WTC11 (cell line): ENCODE data around the gene FABP3. TPM values are rescaled to one million over a fixed set of nuclear protein-coding genes. Genes with fewer than 3 reads are reported as not detected.

ENCODE experiments used
- ATAC-seq: fragments of 200-7000 bp; cut with Tn5 transposase; 2 replicates; pipeline ENCODE4 v1.10.0; 2021; ENCODE audit warnings: mild to moderate bottlenecking, moderate library complexity
- CTCF ChIA-PET: fragments of 300-600 bp; sonication (Branson Sonifier 250); formaldehyde crosslinking; loops from one replicate; lab custom pipeline; 2021; ENCODE audit warnings: antibody characterized with exemption; lab: Charles Lee
- POLR2A ChIA-PET: fragments of 350-600 bp; sonication (Branson Sonifier 250); formaldehyde crosslinking; loops from one replicate; lab custom pipeline; 2021; ENCODE audit warnings: antibody characterized with exemption; lab: Charles Lee
- DNase-seq: peaks from one replicate; pipeline ENCODE4 v3.0.0; 2021; ENCODE audit warnings: low spot score
- H3K27ac Mint-ChIP-seq: 2 replicates; pipeline ENCODE4 v1.8.0; 2021; ENCODE audit warnings: mixed read lengths
- H3K27me3 Mint-ChIP-seq: 2 replicates; pipeline ENCODE4 v1.8.0; 2021; ENCODE audit warnings: low read depth, mild to moderate bottlenecking, moderate library complexity, mixed read lengths
- H3K36me3 Mint-ChIP-seq: 2 replicates; pipeline ENCODE4 v1.8.0; 2021; ENCODE audit warnings: mixed read lengths
- H3K4me1 Mint-ChIP-seq: 2 replicates; pipeline ENCODE4 v1.8.0; 2022; ENCODE audit warnings: mixed read lengths
- H3K4me3 Mint-ChIP-seq: 2 replicates; pipeline ENCODE4 v1.8.0; 2021; ENCODE audit warnings: mild to moderate bottlenecking, moderate library complexity, mixed read lengths
- H3K9me3 Mint-ChIP-seq: 2 replicates; pipeline ENCODE4 v1.8.0; 2021; ENCODE audit warnings: mixed read lengths
- ATF1 ChIP-seq: sonication (generic); formaldehyde crosslinking; IDR thresholded peaks from 2 replicates; pipeline ENCODE4 v1.8.1; 2023; ENCODE audit warnings: mild to moderate bottlenecking, moderate library complexity, missing genetic modification reagents
- ATF3 ChIP-seq: sonication (generic); formaldehyde crosslinking; conservative IDR thresholded peaks from 2 replicates; pipeline ENCODE4 v1.8.1; 2022; ENCODE audit warnings: mild to moderate bottlenecking, missing genetic modification reagents
- CTCF ChIP-seq: fragments of 200-600 bp; IDR thresholded peaks from 2 replicates; pipeline ENCODE4 v1.8.0; 2022; ENCODE audit warnings: antibody characterized with exemption
- E2F5 ChIP-seq: sonication (generic); formaldehyde crosslinking; IDR thresholded peaks from 2 replicates; pipeline ENCODE4 v1.8.1; 2022; ENCODE audit warnings: mild to moderate bottlenecking, moderate library complexity, missing genetic modification reagents
- ELF4 ChIP-seq: sonication (generic); formaldehyde crosslinking; IDR thresholded peaks from 2 replicates; pipeline ENCODE4 v1.8.1; 2022; ENCODE audit warnings: low read depth, mild to moderate bottlenecking, moderate library complexity, missing genetic modification reagents
- ERG ChIP-seq: fragments of 250-450 bp; sonication (Bioruptor Pico); IDR thresholded peaks from 2 replicates; pipeline ENCODE4 v1.8.0; 2021; ENCODE audit warnings: mild to moderate bottlenecking
- ETV6 ChIP-seq: sonication (generic); formaldehyde crosslinking; IDR thresholded peaks from 2 replicates; pipeline ENCODE4 v1.8.1; 2022; ENCODE audit warnings: mild to moderate bottlenecking, missing genetic modification reagents
- FOXK1 ChIP-seq: sonication (generic); formaldehyde crosslinking; IDR thresholded peaks from 2 replicates; pipeline ENCODE4 v1.8.0; 2022; ENCODE audit warnings: mild to moderate bottlenecking, moderate library complexity, missing genetic modification reagents
- GRHL2 ChIP-seq: fragments of 250-450 bp; sonication (Bioruptor Pico); IDR thresholded peaks from 2 replicates; pipeline ENCODE4 v1.8.0; 2022; ENCODE audit warnings: mild to moderate bottlenecking, moderate library complexity; ENCODE audit not compliant: insufficient replicate concordance, severe bottlenecking
- HMGA2 ChIP-seq: fragments of 250-450 bp; sonication (Bioruptor Pico); IDR thresholded peaks from 2 replicates; pipeline ENCODE4 v1.4.0; 2021; ENCODE audit warnings: mild to moderate bottlenecking, moderate library complexity
- IRF1 ChIP-seq: sonication (generic); formaldehyde crosslinking; IDR thresholded peaks from 2 replicates; pipeline ENCODE4 v1.8.0; 2023; ENCODE audit warnings: missing genetic modification reagents
- IRF2 ChIP-seq: sonication (generic); formaldehyde crosslinking; IDR thresholded peaks from 2 replicates; pipeline ENCODE4 v1.8.0; 2022; ENCODE audit warnings: low read depth, missing genetic modification reagents, borderline replicate concordance
- JUN ChIP-seq: sonication (generic); formaldehyde crosslinking; IDR thresholded peaks from 2 replicates; pipeline ENCODE4 v1.8.0; 2023; ENCODE audit warnings: mild to moderate bottlenecking, missing genetic modification reagents
- NR2C2 ChIP-seq: sonication (generic); formaldehyde crosslinking; IDR thresholded peaks from 2 replicates; pipeline ENCODE4 v1.8.0; 2022; ENCODE audit warnings: mild to moderate bottlenecking, missing genetic modification reagents
- NR3C1 ChIP-seq: sonication (generic); formaldehyde crosslinking; conservative IDR thresholded peaks from 2 replicates; pipeline ENCODE4 v1.8.1; 2023; ENCODE audit warnings: low read depth, mild to moderate bottlenecking, missing genetic modification reagents
- OVOL2 ChIP-seq: fragments of 250-450 bp; sonication (Bioruptor Pico); IDR thresholded peaks from 2 replicates; pipeline ENCODE4 v1.9.0; 2021; ENCODE audit warnings: mild to moderate bottlenecking, borderline replicate concordance
- RORB ChIP-seq: fragments of 250-450 bp; sonication (Bioruptor Pico); IDR thresholded peaks from 2 replicates; pipeline ENCODE4 v1.9.0; 2021; ENCODE audit warnings: mild to moderate bottlenecking
- TCF7 ChIP-seq: sonication (generic); formaldehyde crosslinking; IDR thresholded peaks from 2 replicates; pipeline ENCODE4 v1.8.0; 2022; ENCODE audit warnings: mild to moderate bottlenecking, low read depth, missing genetic modification reagents, moderate library complexity
- TEAD1 ChIP-seq: sonication (generic); formaldehyde crosslinking; IDR thresholded peaks from 2 replicates; pipeline ENCODE4 v1.8.0; 2022; ENCODE audit warnings: mild to moderate bottlenecking, missing genetic modification reagents
- TP53 ChIP-seq: sonication (generic); formaldehyde crosslinking; IDR thresholded peaks from 2 replicates; pipeline ENCODE4 v1.8.1; 2023; ENCODE audit warnings: mild to moderate bottlenecking, missing genetic modification reagents
- ZBTB21 ChIP-seq: sonication (generic); formaldehyde crosslinking; IDR thresholded peaks from 2 replicates; pipeline ENCODE4 v1.8.1; 2023; ENCODE audit warnings: mild to moderate bottlenecking, missing genetic modification reagents, borderline replicate concordance
- ZNF423 ChIP-seq: fragments of 250-450 bp; sonication (Bioruptor Pico); IDR thresholded peaks from 2 replicates; pipeline ENCODE4 v2.1.2; 2022; ENCODE audit warnings: mild to moderate bottlenecking, moderate library complexity
- ZNF425 ChIP-seq: fragments of 250-450 bp; sonication (Bioruptor Pico); conservative IDR thresholded peaks from 2 replicates; pipeline ENCODE4 v1.9.0; 2021; ENCODE audit warnings: mild to moderate bottlenecking
- ZNF512 ChIP-seq: sonication (generic); formaldehyde crosslinking; IDR thresholded peaks from 2 replicates; pipeline ENCODE4 v1.8.1; 2022; ENCODE audit warnings: missing genetic modification reagents, borderline replicate concordance
- ZSCAN18 ChIP-seq: fragments of 250-450 bp; sonication (Bioruptor Pico); IDR thresholded peaks from 2 replicates; pipeline ENCODE4 v2.1.2; 2022; ENCODE audit warnings: mild to moderate bottlenecking, moderate library complexity
- total RNA-seq: library from RNA; stranded (reverse); gene quantifications from 3 replicates; pipeline ENCODE4 v1.2.3, GENCODE V29; 2021

The FABP3 gene
- total RNA-seq, 1 experiment from 2014 or later, result 25.0 TPM

- TF ChIP-seq HMGA2 (CRISPR knock-in tag), result no peak
- TF ChIP-seq IRF2 (CRISPR knock-in tag), result no peak
- no peak for TF ChIP-seq ATF1
- no peak for TF ChIP-seq ZNF425
- TF ChIP-seq ATF3 (CRISPR knock-in tag), result no peak
- TF ChIP-seq ETV6 (CRISPR knock-in tag), result no peak
- TF ChIP-seq TP53, result no peak
- no peak for TF ChIP-seq IRF1
- no peak for TF ChIP-seq ZNF423 (CRISPR knock-in tag)
- TF ChIP-seq OVOL2 (CRISPR knock-in tag), result no peak
- no peak for TF ChIP-seq TCF7 (CRISPR knock-in tag)
- TF ChIP-seq RORB (CRISPR knock-in tag), result no peak
- Mint-ChIP-seq H3K36me3 (peaks cover 2% of the 10 kb centered on the region), H3K4me3 (no peak overlapping the region), H3K9me3 (no peaks in the 10 kb centered on the region), H3K27me3 (no peaks in the 10 kb centered on the region), H3K4me1 (peaks cover 6% of the 10 kb centered on the region; the same call in 1 of the 2 replicates), H3K27ac (no peak overlapping the region)
- CTCF ChIA-PET, result no interaction called here
- POLR2A ChIA-PET, result no interaction called here
- no peak for ATAC-seq
- no peak for DNase-seq
Measured at GRCh38 chr1:31344503-31344902, 28.4 kb downstream of the FABP3 start.

GRCh38 chr1:31336687-31337467 lies 36.0 kb downstream of the FABP3 start:
- H3K4me3 Mint-ChIP-seq, result no peak overlapping the region
- H3K27me3 Mint-ChIP-seq, result no peaks in the 10 kb centered on the region
- ChIA-PET POLR2A (no interaction called here), CTCF (interaction anchor here (1.3 to 1.7 kb wide), 3 partner anchors 85 to 153 kb away, joined by 3 to 5 read pairs (median 5); no protein-coding TSS in a partner anchor)
- no peaks in the 10 kb centered on the region for H3K4me1 Mint-ChIP-seq
- H3K36me3 Mint-ChIP-seq, result peaks cover 15% of the 10 kb centered on the region
- no peaks in the 10 kb centered on the region for H3K9me3 Mint-ChIP-seq
- TF ChIP-seq FOXK1 (CRISPR knock-in tag) (no peak), ETV6 (CRISPR knock-in tag) (no peak), JUN (CRISPR knock-in tag) (no peak), NR2C2 (CRISPR knock-in tag) (no peak), E2F5 (CRISPR knock-in tag) (no peak), ZNF512 (no peak), GRHL2 (CRISPR knock-in tag) (no peak), ZBTB21 (no peak), ELF4 (no peak), ERG (CRISPR knock-in tag) (no peak), CTCF (no peak), ZSCAN18 (CRISPR knock-in tag) (no peak), TEAD1 (CRISPR knock-in tag) (no peak), NR3C1 (CRISPR knock-in tag) (no peak)
- no peak for ATAC-seq
- no peak for DNase-seq
- H3K27ac Mint-ChIP-seq, result no peak overlapping the region
